ENCODE measurements around the gene CCDC91. TPM values are rescaled to one million over a fixed set of nuclear protein-coding genes. Genes with fewer than 3 reads are reported as not detected.

The CCDC91 gene
- total RNA-seq, 1 experiment from 2014 or later = 26.9 TPM

DNA sequence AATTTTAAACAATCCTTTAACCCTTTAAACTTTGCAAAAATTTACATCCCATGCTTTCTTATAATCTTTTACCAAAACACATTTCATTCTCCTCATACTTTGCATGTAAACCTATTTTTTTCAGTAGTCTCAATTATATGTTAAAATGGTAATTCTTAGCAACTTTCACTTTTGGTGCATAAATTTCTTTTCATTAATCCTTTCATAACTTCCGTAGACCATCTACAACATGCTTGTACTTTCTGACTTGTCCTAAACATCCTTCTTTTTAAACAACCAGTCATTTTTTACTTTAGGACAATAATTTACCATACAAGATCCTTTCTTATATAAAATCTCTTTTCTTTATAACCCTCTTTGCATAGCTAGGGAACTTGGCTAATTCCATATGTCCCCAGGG lies 19.5 kb downstream of the CCDC91 start:
- H3K27ac ChIP-seq (ENCODE audit: low read length) = no peak overlapping the region
- H3K9me3 ChIP-seq (ENCODE audit: control insufficient read depth, insufficient read depth, low read depth, low read length) = peaks cover 42% of the 10 kb centered on the region; the same call in 1 of the 2 replicates
- no peaks in the 10 kb centered on the region for H3K27me3 ChIP-seq (ENCODE audit: control insufficient read depth, insufficient read depth, low read length)
- in situ Hi-C loops (cut with HindIII; ENCODE audit: low pct_unique_long_range_greater_than_20kb, low sequenced_read_pairs) (no loop called here), intact Hi-C loops (cut with micrococcal nuclease; ENCODE audit: unreplicated experiment) (no loop called here)
- no peak for ATAC-seq
- POLR2A ChIA-PET = no interaction called here
- H3K4me1 ChIP-seq (ENCODE audit: control insufficient read depth, insufficient read depth, low read length) = no peaks in the 10 kb centered on the region
- BruUV-seq (replicated peaks) = no TSS peak
- CTCF ChIA-PET = no interaction called here
- no peaks in the 10 kb centered on the region for H3K36me3 ChIP-seq (ENCODE audit: control insufficient read depth, insufficient read depth, low read length)
- DNase-seq (ENCODE audit: low read depth, low spot score) = no peak
- TF ChIP-seq, protein P1, sequence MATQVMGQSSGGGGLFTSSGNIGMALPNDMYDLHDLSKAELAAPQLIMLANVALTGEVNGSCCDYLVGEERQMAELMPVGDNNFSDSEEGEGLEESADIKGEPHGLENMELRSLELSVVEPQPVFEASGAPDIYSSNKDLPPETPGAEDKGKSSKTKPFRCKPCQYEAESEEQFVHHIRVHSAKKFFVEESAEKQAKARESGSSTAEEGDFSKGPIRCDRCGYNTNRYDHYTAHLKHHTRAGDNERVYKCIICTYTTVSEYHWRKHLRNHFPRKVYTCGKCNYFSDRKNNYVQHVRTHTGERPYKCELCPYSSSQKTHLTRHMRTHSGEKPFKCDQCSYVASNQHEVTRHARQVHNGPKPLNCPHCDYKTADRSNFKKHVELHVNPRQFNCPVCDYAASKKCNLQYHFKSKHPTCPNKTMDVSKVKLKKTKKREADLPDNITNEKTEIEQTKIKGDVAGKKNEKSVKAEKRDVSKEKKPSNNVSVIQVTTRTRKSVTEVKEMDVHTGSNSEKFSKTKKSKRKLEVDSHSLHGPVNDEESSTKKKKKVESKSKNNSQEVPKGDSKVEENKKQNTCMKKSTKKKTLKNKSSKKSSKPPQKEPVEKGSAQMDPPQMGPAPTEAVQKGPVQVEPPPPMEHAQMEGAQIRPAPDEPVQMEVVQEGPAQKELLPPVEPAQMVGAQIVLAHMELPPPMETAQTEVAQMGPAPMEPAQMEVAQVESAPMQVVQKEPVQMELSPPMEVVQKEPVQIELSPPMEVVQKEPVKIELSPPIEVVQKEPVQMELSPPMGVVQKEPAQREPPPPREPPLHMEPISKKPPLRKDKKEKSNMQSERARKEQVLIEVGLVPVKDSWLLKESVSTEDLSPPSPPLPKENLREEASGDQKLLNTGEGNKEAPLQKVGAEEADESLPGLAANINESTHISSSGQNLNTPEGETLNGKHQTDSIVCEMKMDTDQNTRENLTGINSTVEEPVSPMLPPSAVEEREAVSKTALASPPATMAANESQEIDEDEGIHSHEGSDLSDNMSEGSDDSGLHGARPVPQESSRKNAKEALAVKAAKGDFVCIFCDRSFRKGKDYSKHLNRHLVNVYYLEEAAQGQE (IDR thresholded peaks at IDR 0.05; ENCODE audit: insufficient read depth in 1 of 2, low read depth in 2 of 2, low read length in 1 of 2) = no peak
- no peak overlapping the region for H3K4me3 ChIP-seq (ENCODE audit: low read depth in 2 of 2, low read length in 2 of 2)

DNA sequence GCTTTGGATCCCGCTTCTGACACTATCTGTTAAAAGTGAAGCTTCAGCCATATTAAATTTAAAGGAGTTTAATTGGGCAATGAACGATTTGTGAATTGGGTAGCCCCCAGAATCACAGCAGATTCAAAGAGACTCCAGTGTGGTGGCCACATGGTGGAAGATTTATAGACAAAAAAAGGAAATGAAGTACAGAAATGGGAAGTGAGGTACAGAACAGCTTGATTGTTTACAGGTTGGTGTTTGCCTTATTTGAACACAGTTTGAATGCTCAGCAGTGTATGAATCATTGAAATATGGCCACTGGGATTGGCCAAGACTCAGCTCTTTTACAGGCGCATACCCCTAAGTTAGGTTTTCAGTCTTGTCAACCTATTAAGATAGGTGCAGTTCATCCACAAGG lies 21.9 kb downstream of the CCDC91 start:
- intact Hi-C loops (cut with micrococcal nuclease; ENCODE audit: unreplicated experiment) (no loop called here), in situ Hi-C loops (cut with HindIII; ENCODE audit: low pct_unique_long_range_greater_than_20kb, low sequenced_read_pairs) (no loop called here)
- Histone ChIP-seq H3K4me3 (ENCODE audit: low read depth in 2 of 2, low read length in 2 of 2) (no peak overlapping the region), H3K27ac (ENCODE audit: low read length) (no peak overlapping the region), H3K4me1 (ENCODE audit: control insufficient read depth, insufficient read depth, low read length) (no peaks in the 10 kb centered on the region), H3K27me3 (ENCODE audit: control insufficient read depth, insufficient read depth, low read length) (no peaks in the 10 kb centered on the region), H3K9me3 (ENCODE audit: control insufficient read depth, insufficient read depth, low read depth, low read length) (peaks cover 32% of the 10 kb centered on the region; the same call in 1 of the 2 replicates), H3K36me3 (ENCODE audit: control insufficient read depth, insufficient read depth, low read length) (no peaks in the 10 kb centered on the region)
- ChIA-PET CTCF (no interaction called here), POLR2A (interaction anchor here (0.6 kb wide), 1 partner anchor 12 kb away, joined by 6 read pairs; no protein-coding TSS in a partner anchor)
- ATAC-seq (no peak), DNase-seq (ENCODE audit: low read depth, low spot score) (no peak)
- no TSS peak for BruUV-seq (replicated peaks)
- TF ChIP-seq TCF7L2 (IDR thresholded peaks at IDR 0.05; ENCODE audit: low read depth, low read length) (no peak), SIN3A (IDR thresholded peaks at IDR 0.05; ENCODE audit: borderline replicate concordance, insufficient read depth, low read depth, low read length) (no peak), POLR2AphosphoS5 (IDR thresholded peaks at IDR 0.05; ENCODE audit: low read depth, low read length) (no peak)
- TF ChIP-seq, protein P1 (IDR thresholded peaks at IDR 0.05; ENCODE audit: insufficient read depth in 1 of 2, low read depth in 2 of 2, low read length in 1 of 2) = no peak
- TF ChIP-seq, protein P2, sequence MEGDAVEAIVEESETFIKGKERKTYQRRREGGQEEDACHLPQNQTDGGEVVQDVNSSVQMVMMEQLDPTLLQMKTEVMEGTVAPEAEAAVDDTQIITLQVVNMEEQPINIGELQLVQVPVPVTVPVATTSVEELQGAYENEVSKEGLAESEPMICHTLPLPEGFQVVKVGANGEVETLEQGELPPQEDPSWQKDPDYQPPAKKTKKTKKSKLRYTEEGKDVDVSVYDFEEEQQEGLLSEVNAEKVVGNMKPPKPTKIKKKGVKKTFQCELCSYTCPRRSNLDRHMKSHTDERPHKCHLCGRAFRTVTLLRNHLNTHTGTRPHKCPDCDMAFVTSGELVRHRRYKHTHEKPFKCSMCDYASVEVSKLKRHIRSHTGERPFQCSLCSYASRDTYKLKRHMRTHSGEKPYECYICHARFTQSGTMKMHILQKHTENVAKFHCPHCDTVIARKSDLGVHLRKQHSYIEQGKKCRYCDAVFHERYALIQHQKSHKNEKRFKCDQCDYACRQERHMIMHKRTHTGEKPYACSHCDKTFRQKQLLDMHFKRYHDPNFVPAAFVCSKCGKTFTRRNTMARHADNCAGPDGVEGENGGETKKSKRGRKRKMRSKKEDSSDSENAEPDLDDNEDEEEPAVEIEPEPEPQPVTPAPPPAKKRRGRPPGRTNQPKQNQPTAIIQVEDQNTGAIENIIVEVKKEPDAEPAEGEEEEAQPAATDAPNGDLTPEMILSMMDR (IDR thresholded peaks at IDR 0.05) = no peak
